GM19035 (cell line): ENCODE data around the gene NBL1.
"Not testable (repeated sequence)": the region's sequence is repeated elsewhere in the genome, so short reads cannot be mapped to it uniquely, and the experiment has no call there.

Source experiments
- ATAC-seq: cut with Tn5 transposase; IDR thresholded peaks from one replicate; pipeline ENCODE4 v1.9.1; 2021; ENCODE audit not compliant: unreplicated experiment

NBL1 gene

GRCh38 chr1:19621274-19621950 lies 22.7 kb upstream of the NBL1 start:
- no peak for ATAC-seq

- no peak for ATAC-seq
Observed at GRCh38 chr1:19622204-19622603, 21.9 kb upstream of the NBL1 start.

GRCh38 chr1:19623523-19623922 lies 20.6 kb upstream of the NBL1 start:
- ATAC-seq = no peak

GRCh38 chr1:19625291-19625937 lies 18.7 kb upstream of the NBL1 start:
- no peak for ATAC-seq

GRCh38 chr1:19628879-19629278 lies 15.2 kb upstream of the NBL1 start:
- ATAC-seq = no peak

- no peak for ATAC-seq
Observed at GRCh38 chr1:19629357-19629756, 14.8 kb upstream of the NBL1 start.

GRCh38 chr1:19630192-19630591 lies 13.9 kb upstream of the NBL1 start:
- ATAC-seq = not testable (repeated sequence)

- ATAC-seq = no peak
Observed at GRCh38 chr1:19630720-19631395, 13.3 kb upstream of the NBL1 start.

GRCh38 chr1:19632211-19632610 lies 11.9 kb upstream of the NBL1 start:
- ATAC-seq = no peak

- ATAC-seq = no peak
Observed at GRCh38 chr1:19633106-19633505, 11.0 kb upstream of the NBL1 start.

GRCh38 chr1:19635064-19635463 lies 9.0 kb upstream of the NBL1 start:
- not testable (repeated sequence) for ATAC-seq

GRCh38 chr1:19635646-19636045 lies 8.5 kb upstream of the NBL1 start:
- no peak for ATAC-seq

GRCh38 chr1:19636065-19636464 lies 8.0 kb upstream of the NBL1 start:
- no peak for ATAC-seq

GRCh38 chr1:19636749-19637148 lies 7.4 kb upstream of the NBL1 start:
- ATAC-seq = not testable (repeated sequence)

- no peak for ATAC-seq
Observed at GRCh38 chr1:19637606-19638005, 6.5 kb upstream of the NBL1 start.

GRCh38 chr1:19639228-19639627 lies 4.9 kb upstream of the NBL1 start:
- ATAC-seq = not testable (repeated sequence)

GRCh38 chr1:19639999-19640362 lies 4.1 kb upstream of the NBL1 start:
- ATAC-seq = no peak

- ATAC-seq = no peak
Observed at GRCh38 chr1:19640363-19641316, 3.5 kb upstream of the NBL1 start.

GRCh38 chr1:19643121-19643520 lies 990 bp upstream of the NBL1 start:
- no peak for ATAC-seq

GRCh38 chr1:19644395-19644680 lies 227 bp downstream of the NBL1 start:
- ATAC-seq = no peak

- ATAC-seq = no peak
Observed at GRCh38 chr1:19644681-19645410, 735 bp downstream of the NBL1 start.
